A549 (cell line): ENCODE data around the gene ARHGAP26. TPM values are rescaled to one million over a fixed set of nuclear protein-coding genes. Genes with fewer than 3 reads are reported as not detected.

Experiments
- ATAC-seq, 2 experiments: fragments of 200-7000 bp in 1 of 2; fragments of >200 bp in 1 of 2; cut with Nextera tagmentation in 1 of 2; cut with Tn5 transposase in 1 of 2; 3 replicates each; pipeline versions ENCODE4 v1.8.0 to v1.9.1; 2018 to 2020; ENCODE audit warnings: mild to moderate bottlenecking in 1 of 2, moderate library complexity in 1 of 2
- CTCF ChIA-PET: fragments of 300-600 bp; sonication (Branson Sonifier 250); formaldehyde crosslinking; extraction: SDS; loops from one replicate; lab custom pipeline; 2021; ENCODE audit warnings: antibody characterized with exemption, inconsistent platforms; lab: Yijun Ruan, JAX
- POLR2A ChIA-PET: fragments of 350-600 bp; formaldehyde crosslinking; extraction: SDS; loops from one replicate; lab custom pipeline; 2021; ENCODE audit warnings: antibody characterized with exemption, inconsistent platforms; lab: Yijun Ruan, JAX
- DNase-seq, 2 experiments: peaks; one replicate each; pipeline versions ENCODE4 v3.0.0 to v3.0.0-alpha.2; 2011 to 2016; ENCODE audit warnings: low read depth in 1 of 2, low spot score in 1 of 2
- FAIRE-seq: peaks from 2 replicates; lab custom pipeline; 2011; peaks lifted over from hg19 to GRCh38; lab: Jason Lieb, UNC
- H3K27ac ChIP-seq, 2 experiments: fragments of >200 bp; sonication (Bioruptor Twin); formaldehyde crosslinking; 3 replicates each; pipeline ENCODE4 v1.5.1; 2016 to 2017
- H3K4me1 ChIP-seq: fragments of >200 bp; sonication (Bioruptor Twin); formaldehyde crosslinking; 3 replicates; pipeline ENCODE4 v1.6.1; 2016
- H3K4me2 ChIP-seq: fragments of >200 bp; sonication (Bioruptor Twin); formaldehyde crosslinking; 3 replicates; pipeline ENCODE4 v1.6.1; 2016
- H3K4me3 ChIP-seq: fragments of >200 bp; sonication (Bioruptor Twin); formaldehyde crosslinking; 3 replicates; pipeline ENCODE4 v1.5.1; 2016
- H3K9me3 ChIP-seq: fragments of >200 bp; sonication (Bioruptor Twin); formaldehyde crosslinking; 3 replicates; pipeline ENCODE4 v1.6.1; 2016
- BCL3 ChIP-seq: fragments of >200 bp; sonication (Bioruptor Twin); formaldehyde crosslinking; IDR thresholded peaks from 3 replicates; pipeline ENCODE4 v1.6.1; 2016
- CHD2 ChIP-seq: fragments of 150-350 bp; IDR thresholded peaks from 2 replicates; pipeline ENCODE4 v1.6.1; 2014; ENCODE audit warnings: low read length; ENCODE audit not compliant: partially characterized antibody
- CHD4 ChIP-seq: fragments of 200-600 bp; sonication (generic); IDR thresholded peaks from 2 replicates; pipeline ENCODE4 v1.6.1; 2016; ENCODE audit warnings: antibody characterized with exemption, mild to moderate bottlenecking, borderline replicate concordance
- CTCF ChIP-seq: fragments of >200 bp; sonication (Bioruptor Twin); formaldehyde crosslinking; IDR thresholded peaks from 3 replicates; pipeline ENCODE4 v1.5.1; 2016
- E2F6 ChIP-seq: IDR thresholded peaks from 2 replicates; pipeline ENCODE4 v1.6.1; 2012; ENCODE audit warnings: low read depth, borderline replicate concordance
- EHF ChIP-seq: fragments of 250-450 bp; sonication (Bioruptor Pico); IDR thresholded peaks from 2 replicates; pipeline ENCODE4 v1.5.0; 2020; ENCODE audit warnings: mild to moderate bottlenecking
- EP300 ChIP-seq, 2 experiments: fragments of >200 bp; sonication (Bioruptor Twin); formaldehyde crosslinking; IDR thresholded peaks; 2 replicates in 1 of 2; 3 replicates in 1 of 2; pipeline ENCODE4 v1.6.1; 2016 to 2017
- FOSB ChIP-seq: fragments of 250-450 bp; sonication (Bioruptor Pico); IDR thresholded peaks from 2 replicates; pipeline ENCODE4 v1.5.0; 2020; ENCODE audit warnings: mild to moderate bottlenecking, moderate library complexity
- FOSL2 ChIP-seq, 2 experiments: fragments of 450-650 bp in 1 of 2; fragments of >200 bp in 1 of 2; sonication (Bioruptor Twin) in 1 of 2; formaldehyde crosslinking; IDR thresholded peaks; 2 replicates each; pipeline versions ENCODE4 v1.5.0 to v1.6.1; 2016 to 2020; ENCODE audit warnings: mild to moderate bottlenecking in 1 of 2, moderate library complexity in 1 of 2
- HEYL ChIP-seq: fragments of 250-450 bp; sonication (Bioruptor Pico); IDR thresholded peaks from 2 replicates; pipeline ENCODE4 v1.8.0; 2021; ENCODE audit warnings: mild to moderate bottlenecking, moderate library complexity
- HOXB13 ChIP-seq: fragments of 250-450 bp; sonication (Bioruptor Pico); IDR thresholded peaks from 2 replicates; pipeline ENCODE4 v1.5.0; 2020; ENCODE audit warnings: low read depth, mild to moderate bottlenecking, moderate library complexity
- JUN ChIP-seq, 2 experiments: fragments of >200 bp; sonication (Bioruptor Twin); formaldehyde crosslinking; IDR thresholded peaks; 2 replicates in 1 of 2; 3 replicates in 1 of 2; pipeline ENCODE4 v1.6.1; 2016 to 2017
- JUNB ChIP-seq: fragments of >200 bp; sonication (Bioruptor Twin); formaldehyde crosslinking; IDR thresholded peaks from 2 replicates; pipeline ENCODE4 v1.6.1; 2016
- KDM1A ChIP-seq: fragments of 200-600 bp; sonication (generic); IDR thresholded peaks from 2 replicates; pipeline ENCODE4 v1.6.1; 2016; ENCODE audit warnings: low read depth, mild to moderate bottlenecking
- KDM5A ChIP-seq: fragments of 200-600 bp; sonication (generic); IDR thresholded peaks from 2 replicates; pipeline ENCODE4 v1.6.1; 2016; ENCODE audit warnings: antibody characterized with exemption, mild to moderate bottlenecking
- MAFK ChIP-seq: fragments of 450-650 bp; IDR thresholded peaks from 2 replicates; pipeline ENCODE4 v1.6.1; 2014; ENCODE audit not compliant: partially characterized antibody
- MAZ ChIP-seq: fragments of 150-350 bp; IDR thresholded peaks from 2 replicates; pipeline ENCODE4 v1.6.1; 2014; ENCODE audit warnings: antibody characterized with exemption, low read depth, low read length, borderline replicate concordance
- PHF8 ChIP-seq: fragments of 200-600 bp; sonication (generic); IDR thresholded peaks from 2 replicates; pipeline ENCODE4 v1.6.1; 2016; ENCODE audit warnings: low read depth, mild to moderate bottlenecking, antibody characterized with exemption, moderate library complexity, borderline replicate concordance
- POLR2A ChIP-seq: IDR thresholded peaks from 2 replicates; pipeline ENCODE4 v1.6.1; 2012; ENCODE audit warnings: mild to moderate bottlenecking, low read length
- POLR2AphosphoS2 ChIP-seq: conservative IDR thresholded peaks from 2 replicates; pipeline ENCODE4 v1.6.1; 2012; ENCODE audit warnings: low read length, improper control_type of control experiment, inconsistent platforms
- RAD21 ChIP-seq, 2 experiments: fragments of >200 bp in 1 of 2; sonication (Bioruptor Twin) in 1 of 2; formaldehyde crosslinking in 1 of 2; IDR thresholded peaks in 1 of 2; conservative IDR thresholded peaks in 1 of 2; 2 replicates in 1 of 2; 3 replicates in 1 of 2; pipeline ENCODE4 v1.6.1; 2012 to 2018; ENCODE audit warnings: inconsistent platforms in 1 of 2
- RARB ChIP-seq: fragments of 250-450 bp; sonication (Bioruptor Pico); IDR thresholded peaks from 2 replicates; pipeline ENCODE4 v1.8.0; 2021; ENCODE audit warnings: mild to moderate bottlenecking, moderate library complexity
- RCOR1 ChIP-seq: fragments of 150-350 bp; IDR thresholded peaks from 2 replicates; pipeline ENCODE4 v1.6.1; 2014; ENCODE audit warnings: antibody characterized with exemption, low read length, low read depth
- REST ChIP-seq: fragments of 200-600 bp; sonication (generic); IDR thresholded peaks from 2 replicates; pipeline ENCODE4 v1.6.1; 2016; ENCODE audit warnings: antibody characterized with exemption, mild to moderate bottlenecking, moderate library complexity
- RNF2 ChIP-seq: fragments of 200-600 bp; sonication (generic); IDR thresholded peaks from 2 replicates; pipeline ENCODE4 v1.6.1; 2016; ENCODE audit warnings: low read depth, mild to moderate bottlenecking, antibody characterized with exemption, moderate library complexity, borderline replicate concordance
- SREBF2 ChIP-seq: fragments of 450-650 bp; IDR thresholded peaks from 2 replicates; pipeline ENCODE4 v1.6.1; 2014; ENCODE audit warnings: mild to moderate bottlenecking, moderate library complexity
- TP53 ChIP-seq: fragments of 250-450 bp; sonication (Bioruptor Pico); IDR thresholded peaks from 2 replicates; pipeline ENCODE4 v1.5.0; 2021; ENCODE audit warnings: mild to moderate bottlenecking, moderate library complexity
- ZC3H11A ChIP-seq: fragments of 450-650 bp; IDR thresholded peaks from 2 replicates; pipeline ENCODE4 v1.6.1; 2014; ENCODE audit warnings: antibody characterized with exemption, mild to moderate bottlenecking
- ZFP36 ChIP-seq: fragments of 450-650 bp; IDR thresholded peaks from 2 replicates; pipeline ENCODE4 v1.6.1; 2014; ENCODE audit warnings: borderline replicate concordance; ENCODE audit not compliant: partially characterized antibody
- ZNF302 ChIP-seq: fragments of 250-450 bp; sonication (Bioruptor Pico); IDR thresholded peaks from 2 replicates; pipeline ENCODE4 v1.9.0; 2021; ENCODE audit warnings: inconsistent platforms, mild to moderate bottlenecking, moderate library complexity
- WGBS: methylation state at CpG from one replicate; pipeline ENCODE4 v1.1.6; 2017; ENCODE audit errors: missing lambda C conversion rate; 5-methylcytosine and 5-hydroxymethylcytosine counted together
- polyA plus RNA-seq, 4 experiments: library from polyadenylated mRNA; depleted of rRNA in 3 of 4; stranded (reverse); fragments of >200 nt; fragmentation: RNase III in 1 of 4; extraction: RNeasy Plus Mini Kit Qiagen cat#74134 plus additional on column Dnase treatment in 1 of 4; gene quantifications; 2 replicates in 3 of 4; 3 replicates in 1 of 4; pipeline ENCODE4 v1.2.3, GENCODE V29; 2011 to 2017

The ARHGAP26 gene
- polyA plus RNA-seq, 2 of the 4 experiments (the other 2 are of a cell fraction) = 6.6 to 19.1 TPM

- WGBS = 96% methylated on average over 3 of the region's 3 CpGs
- FAIRE-seq (no peak), DNase-seq (no peak), ATAC-seq (no peak)
- H3K9me3 ChIP-seq = no peaks in the 10 kb centered on the region
- ChIA-PET CTCF (no interaction called here), POLR2A (no interaction called here)
- H3K27ac ChIP-seq = no peak overlapping the region
- no peak for TF ChIP-seq HEYL (CRISPR knock-in tag)
- TF ChIP-seq RCOR1 = no peak
- TF ChIP-seq E2F6 = no peak
- TF ChIP-seq JUN (IDR thresholded peaks at IDR 0.05) = no peak
- TF ChIP-seq POLR2AphosphoS2 = no peak
- no peak for TF ChIP-seq MAZ
- no peak for TF ChIP-seq POLR2A
- TF ChIP-seq EHF (CRISPR knock-in tag) = no peak
- TF ChIP-seq PHF8 = no peak
- no peak for TF ChIP-seq FOSL2 (IDR thresholded peaks at IDR 0.05)
- TF ChIP-seq FOSL2 (CRISPR knock-in tag; IDR thresholded peaks at IDR 0.05) = no peak
- no peak for TF ChIP-seq FOSB (CRISPR knock-in tag)
- TF ChIP-seq RNF2 = no peak
- TF ChIP-seq TP53 (CRISPR knock-in tag) = no peak
- TF ChIP-seq ZFP36 = no peak
- no peak for TF ChIP-seq RARB (CRISPR knock-in tag)
- no peak for TF ChIP-seq SREBF2
- no peak for TF ChIP-seq EP300 (IDR thresholded peaks at IDR 0.05)
- no peaks in the 10 kb centered on the region; the same call in 2 of the 3 replicates for H3K4me1 ChIP-seq
- H3K4me2 ChIP-seq = no peak overlapping the region
- H3K4me3 ChIP-seq = no peak overlapping the region
These were observed 378.6 kb downstream of the ARHGAP26 start for GRCh38 chr5:143148771-143149170.

GRCh38 chr5:143149759-143150158, 379.6 kb downstream of the ARHGAP26 start:
- DNase-seq (no peak), FAIRE-seq (no peak), ATAC-seq (no peak)
- ChIA-PET POLR2A (no interaction called here), CTCF (interaction anchor here (1.1 kb wide), 1 partner anchor 10 kb away, joined by 3 read pairs; no protein-coding TSS in a partner anchor)
- Histone ChIP-seq H3K4me3 (no peak overlapping the region), H3K4me2 (no peak overlapping the region), H3K27ac (no peak overlapping the region), H3K4me1 (peaks cover 8% of the 10 kb centered on the region), H3K9me3 (no peaks in the 10 kb centered on the region)
- TF ChIP-seq KDM1A (no peak), CHD4 (no peak), BCL3 (no peak), REST (no peak), TP53 (CRISPR knock-in tag) (no peak), MAFK (no peak), RAD21 (conservative IDR thresholded peaks at IDR 0.05 in 1 of 2, IDR thresholded peaks at IDR 0.05 in 1 of 2) (no peak), CTCF (no peak), HEYL (CRISPR knock-in tag) (no peak), ZC3H11A (no peak), JUNB (no peak), E2F6 (no peak), CHD2 (no peak), KDM5A (no peak), ZNF302 (no peak), HOXB13 (CRISPR knock-in tag) (no peak)
